Loucy (cell line): ENCODE results near the gene FKBP1C.
"Not testable (repeated sequence)": the region's sequence is repeated elsewhere in the genome, so short reads cannot be mapped to it uniquely, and the experiment has no call there.

ENCODE experiments used
- CTCF ChIP-seq: fragments of 200-600 bp; sonication (generic); conservative IDR thresholded peaks from 2 replicates; pipeline ENCODE4 v1.5.1; 2014; ENCODE audit warnings: mild to moderate bottlenecking, antibody characterized with exemption, low read length
- EZH2phosphoT487 ChIP-seq: fragments of 200-600 bp; IDR thresholded peaks from 2 replicates; pipeline ENCODE4 v1.6.1; 2018; ENCODE audit warnings: antibody characterized with exemption, mild to moderate bottlenecking, moderate library complexity, borderline replicate concordance

DNA sequence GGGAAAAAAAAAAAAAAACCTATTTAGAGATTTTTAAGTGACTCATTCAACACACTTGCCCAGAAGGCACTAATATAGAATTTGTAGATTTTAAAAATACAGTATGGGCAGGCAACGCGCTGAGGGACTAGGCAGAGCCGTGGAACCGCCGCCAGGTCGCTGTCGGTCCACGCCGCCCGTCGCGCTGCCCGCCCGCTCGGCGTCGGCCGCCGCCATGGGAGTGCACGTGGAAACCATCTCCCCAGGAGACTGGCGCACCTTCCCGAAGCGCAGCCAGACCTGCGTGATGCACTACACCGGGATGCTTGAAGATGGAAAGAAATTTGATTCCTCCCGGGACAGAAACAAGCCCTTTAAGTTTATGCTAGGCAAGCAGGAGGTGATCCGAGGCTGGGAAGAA is at the start of gene FKBP1C:
- not testable (repeated sequence) for TF ChIP-seq CTCF, EZH2phosphoT487
